ENCODE results near the gene SNRPB2. TPM values are rescaled to one million over a fixed set of nuclear protein-coding genes. Genes with fewer than 3 reads are reported as not detected.
A peak's percentile ranks its signal among the peaks of the same experiment; 100 is the strongest.

Gene SNRPB2
- total RNA-seq = 10 to 100 TPM; 23.0 to 38.1 (median 30.3) TPM

GRCh38 chr20:16729565-16730460 lies at the start of gene SNRPB2:
Gene SNRPB2, plus strand, starts transcription at chr20:16730026. Its CDS starts 1,677 bp downstream, at chr20:16731703.
- DNase-seq (ENCODE audit: low spot score) = peak; percentile 68
- peak; percentile 99 for ATAC-seq (ENCODE audit: low FRiP score)
- TF ChIP-seq CTCF (IDR thresholded peaks at IDR 0.05) = no peak

GRCh38 chr20:16684416-16684815 lies 45.4 kb upstream of the SNRPB2 start:
- ATAC-seq (ENCODE audit: low FRiP score) (no peak), DNase-seq (ENCODE audit: low spot score) (no peak)
- TF ChIP-seq CTCF (IDR thresholded peaks at IDR 0.05) = no peak

- no peak for ATAC-seq (ENCODE audit: low FRiP score)
Observed at GRCh38 chr20:16689906-16690305, 39.9 kb upstream of the SNRPB2 start.

GRCh38 chr20:16691381-16691780 lies 38.4 kb upstream of the SNRPB2 start:
- ATAC-seq (ENCODE audit: low FRiP score) (no peak), DNase-seq (ENCODE audit: low spot score) (no peak)
- TF ChIP-seq CTCF (IDR thresholded peaks at IDR 0.05) = no peak

More at GRCh38 chr20:16689906-16690305, 39.9 kb upstream of the SNRPB2 start:
- DNase-seq (ENCODE audit: low spot score) = no peak
- TF ChIP-seq CTCF (IDR thresholded peaks at IDR 0.05) = no peak

- no peak for TF ChIP-seq CTCF (IDR thresholded peaks at IDR 0.05)
- DNase-seq (ENCODE audit: low spot score) (no peak), ATAC-seq (ENCODE audit: low FRiP score) (no peak)
Observed at GRCh38 chr20:16692009-16692408, 37.8 kb upstream of the SNRPB2 start.

GRCh38 chr20:16692442-16692841 lies 37.4 kb upstream of the SNRPB2 start:
- ATAC-seq (ENCODE audit: low FRiP score) (no peak), DNase-seq (ENCODE audit: low spot score) (no peak)
- TF ChIP-seq CTCF (IDR thresholded peaks at IDR 0.05) = no peak

- DNase-seq (ENCODE audit: low spot score) (no peak), ATAC-seq (ENCODE audit: low FRiP score) (no peak)
- no peak for TF ChIP-seq CTCF (IDR thresholded peaks at IDR 0.05)
Observed at GRCh38 chr20:16693278-16693677, 36.5 kb upstream of the SNRPB2 start.
